H1 (cell line): ENCODE results near the gene KCNK13. TPM values are rescaled to one million over a fixed set of nuclear protein-coding genes. Genes with fewer than 3 reads are reported as not detected.

Experiments
- CHD1 ChIP-seq: IDR thresholded peaks from 2 replicates; pipeline ENCODE4 v1.6.1; 2012; ENCODE audit warnings: low read depth, low read length, improper control_type of control experiment
- E2F6 ChIP-seq: IDR thresholded peaks from 2 replicates; pipeline ENCODE4 v1.6.1; 2012; ENCODE audit warnings: inconsistent platforms
- JUN ChIP-seq: IDR thresholded peaks from 2 replicates; pipeline ENCODE4 v1.6.1; 2011; ENCODE audit warnings: low read depth, mild to moderate bottlenecking, improper control_type of control experiment, low read length
- SAP30 ChIP-seq: fragments of 300-600 bp; sonication (generic); IDR thresholded peaks from 2 replicates; pipeline ENCODE4 v1.7.1; 2012; ENCODE audit warnings: low read length, moderate library complexity, mild to moderate bottlenecking, inconsistent platforms; ENCODE audit not compliant: insufficient read depth, insufficient replicate concordance
- SIRT6 ChIP-seq: IDR thresholded peaks from one replicate; pipeline ENCODE4 v1.7.1; 2012; ENCODE audit warnings: low read length, inconsistent platforms
- polyA plus RNA-seq, 7 experiments: library from polyadenylated mRNA; depleted of rRNA in 3 of 7; stranded (reverse) in 5 of 7; unstranded in 2 of 7; fragments of >200 nt in 5 of 7; fragments of 200-250 nt in 2 of 7; gene quantifications; 1 replicate in 5 of 7; 2 replicates in 1 of 7; 4 replicates in 1 of 7; pipeline versions ENCODE4 v1.2.1 to v1.2.3, GENCODE V29; 2011 to 2013; ENCODE audit warnings: missing spikeins in 2 of 7, mixed read lengths in 2 of 7
- total RNA-seq: library from RNA; stranded (reverse); fragmentation: NEBNext Ultra II Directional; extraction: Animal tissue kit (Norgen Biotek cat#: 25700); gene quantifications from 2 replicates; pipeline ENCODE4 v1.2.1, GENCODE V29; 2021

The KCNK13 gene
- total and polyA plus RNA-seq, 2 of the 8 experiments (the other 6 are each of a cell fraction or from before 2014, with no cell fraction given): 0.39 to 0.48 TPM

GRCh38 chr14:90153429-90153828 lies 91.6 kb downstream of the KCNK13 start (continued):
- TF ChIP-seq SAP30 (no peak), SIRT6 (no peak), E2F6 (no peak), JUN (no peak), CHD1 (no peak)
